Endodermal cell (in vitro differentiated cells): Measurements from ENCODE around the gene VSTM2B. TPM values are rescaled to one million over a fixed set of nuclear protein-coding genes. Genes with fewer than 3 reads are reported as not detected.

Experiments
- DNase-seq: peaks from one replicate; pipeline ENCODE4 v3.0.0-alpha.2; 2017
- H3K27ac ChIP-seq: 2 replicates; pipeline ENCODE4 v1.5.1; 2013; ENCODE audit warnings: mild to moderate bottlenecking, low read depth, low read length, moderate library complexity
- H3K27me3 ChIP-seq: 2 replicates; pipeline ENCODE4 v1.6.1; 2013; ENCODE audit warnings: mild to moderate bottlenecking, low read length, moderate library complexity; ENCODE audit not compliant: insufficient read depth, control insufficient read depth, poor library complexity, severe bottlenecking
- H3K36me3 ChIP-seq: 2 replicates; pipeline ENCODE4 v1.7.0; 2013; ENCODE audit warnings: mild to moderate bottlenecking, low read length, moderate library complexity; ENCODE audit not compliant: control insufficient read depth, insufficient read depth
- H3K4me1 ChIP-seq: one replicate; pipeline ENCODE4 v1.7.0; 2013; ENCODE audit warnings: low read length; ENCODE audit not compliant: control insufficient read depth, insufficient read depth
- H3K4me3 ChIP-seq: 2 replicates; pipeline ENCODE4 v1.5.1; 2013; ENCODE audit warnings: mild to moderate bottlenecking, low read length, moderate library complexity
- H3K9ac ChIP-seq: 2 replicates; pipeline ENCODE4 v1.6.1; 2013; ENCODE audit warnings: mild to moderate bottlenecking, low read length, moderate library complexity; ENCODE audit not compliant: poor library complexity, severe bottlenecking; ENCODE audit errors: extremely low read depth
- H3K9me3 ChIP-seq: 2 replicates; pipeline ENCODE4 v1.6.1; 2013; ENCODE audit warnings: mild to moderate bottlenecking, low read length, moderate library complexity; ENCODE audit not compliant: control insufficient read depth
- H3K27ac Mint-ChIP-seq: 2 replicates; pipeline ENCODE4 v1.8.0; 2020; ENCODE audit warnings: mixed read lengths
- H3K27me3 Mint-ChIP-seq: 2 replicates; pipeline ENCODE4 v1.8.0; 2021; ENCODE audit warnings: mild to moderate bottlenecking, mixed read lengths; ENCODE audit not compliant: insufficient read depth
- H3K36me3 Mint-ChIP-seq: 2 replicates; pipeline ENCODE4 v1.8.0; 2020; ENCODE audit warnings: low read depth, mixed read lengths
- H3K4me1 Mint-ChIP-seq: 2 replicates; pipeline ENCODE4 v1.8.0; 2020; ENCODE audit warnings: mixed read lengths
- H3K4me3 Mint-ChIP-seq: 2 replicates; pipeline ENCODE4 v1.8.0; 2020; ENCODE audit warnings: mild to moderate bottlenecking, moderate library complexity, mixed read lengths
- H3K9me3 Mint-ChIP-seq: 2 replicates; pipeline ENCODE4 v1.8.0; 2020; ENCODE audit warnings: mild to moderate bottlenecking, mixed read lengths
- CTCF ChIP-seq: fragments of 200-600 bp; sonication (generic); conservative IDR thresholded peaks from 2 replicates; pipeline ENCODE4 v1.5.0; 2021; ENCODE audit warnings: antibody characterized with exemption, mild to moderate bottlenecking
- WGBS, 2 experiments: methylation state at CpG; one replicate each; pipeline versions ENCODE4 v1.1.5 to v1.1.7; 2013; ENCODE audit warnings: missing lambda C conversion rate in 2 of 2, mixed read lengths in 1 of 2; ENCODE audit not compliant: insufficient coverage in 1 of 2, insufficient read length in 1 of 2; 5-methylcytosine and 5-hydroxymethylcytosine counted together
- total RNA-seq, 2 donors: library from RNA; stranded (reverse); fragmentation: NEBNext Ultra II Directional in 1 of 2; extraction: Animal tissue kit (Norgen Biotek cat#: 25700) in 1 of 2; gene quantifications; 2 replicates in 1 of 2; 3 replicates in 1 of 2; pipeline ENCODE4 v1.2.1, GENCODE V29; 2021

Gene VSTM2B
- total RNA-seq, 2 donors from 2014 or later = 0.18 TPM; not detected in 1

- Mint-ChIP-seq H3K9me3 (peaks cover 4% of the 10 kb centered on the region), H3K4me3 (no peak overlapping the region), H3K36me3 (no peaks in the 10 kb centered on the region), H3K4me1 (peaks cover 5% of the 10 kb centered on the region), H3K27me3 (no peaks in the 10 kb centered on the region), H3K27ac (no peak overlapping the region)
- H3K9me3 ChIP-seq = peaks cover under 1% of the 10 kb centered on the region
- no peak overlapping the region for H3K9ac ChIP-seq
- H3K27ac ChIP-seq = no peak overlapping the region
- no peak overlapping the region for H3K4me3 ChIP-seq
- 84 to 87% methylated on average over 8 of the region's 8 CpGs for WGBS, 2 experiments
- no peak for TF ChIP-seq CTCF
- H3K36me3 ChIP-seq = no peaks in the 10 kb centered on the region
- H3K4me1 ChIP-seq = peaks cover 4% of the 10 kb centered on the region
- no peaks in the 10 kb centered on the region for H3K27me3 ChIP-seq
- no peak for DNase-seq
Observed at GRCh38 chr19:29547981-29548380, 22.2 kb downstream of the VSTM2B start.

GRCh38 chr19:29548483-29549085 is 22.8 kb downstream of the VSTM2B start:
- Mint-ChIP-seq H3K27ac (no peak overlapping the region), H3K9me3 (peaks cover 10% of the 10 kb centered on the region), H3K4me1 (peaks cover 6% of the 10 kb centered on the region), H3K4me3 (no peak overlapping the region), H3K36me3 (no peaks in the 10 kb centered on the region), H3K27me3 (peaks cover under 1% of the 10 kb centered on the region)
- Histone ChIP-seq H3K27me3 (no peaks in the 10 kb centered on the region), H3K4me1 (peaks cover 4% of the 10 kb centered on the region), H3K9me3 (peaks cover 6% of the 10 kb centered on the region), H3K36me3 (no peaks in the 10 kb centered on the region), H3K4me3 (no peak overlapping the region), H3K9ac (no peak overlapping the region), H3K27ac (no peak overlapping the region)
- DNase-seq = no peak
- 84 to 93% methylated on average over 3 to 9 of the region's 9 CpGs for WGBS, 2 experiments
- no peak for TF ChIP-seq CTCF

- H3K9me3 Mint-ChIP-seq = peaks cover 18% of the 10 kb centered on the region
- H3K36me3 Mint-ChIP-seq = no peaks in the 10 kb centered on the region
- Histone ChIP-seq H3K27me3 (no peaks in the 10 kb centered on the region), H3K9ac (no peak overlapping the region), H3K27ac (no peak overlapping the region), H3K36me3 (no peaks in the 10 kb centered on the region), H3K9me3 (peaks cover 14% of the 10 kb centered on the region), H3K4me3 (no peak overlapping the region), H3K4me1 (peaks cover 4% of the 10 kb centered on the region)
- no peak overlapping the region for H3K27ac Mint-ChIP-seq
- WGBS, 2 experiments = 85 to 88% methylated on average over 5 to 9 of the region's 9 CpGs
- H3K27me3 Mint-ChIP-seq = peaks cover 4% of the 10 kb centered on the region
- no peak for DNase-seq
- TF ChIP-seq CTCF = no peak
- H3K4me3 Mint-ChIP-seq = no peak overlapping the region
- H3K4me1 Mint-ChIP-seq = peaks cover 6% of the 10 kb centered on the region
Observed at GRCh38 chr19:29549105-29550070, 23.6 kb downstream of the VSTM2B start.
